SU-DHL-6 (cell line): Measurements from ENCODE around the gene CARD10.

Experiments
- H2AFZ ChIP-seq: fragments of 200-600 bp; sonication (generic); 2 replicates; pipeline ENCODE4 v1.6.1; 2014; ENCODE audit warnings: low read depth, mild to moderate bottlenecking, moderate library complexity, mixed read lengths, antibody characterized with exemption, low read length; ENCODE audit not compliant: severe bottlenecking
- H3F3A ChIP-seq: fragments of 200-600 bp; shearing (Covaris generic); 2 replicates; pipeline ENCODE4 v1.6.0; 2016; ENCODE audit warnings: antibody characterized with exemption, mild to moderate bottlenecking; ENCODE audit not compliant: insufficient read depth
- H3K27ac ChIP-seq: fragments of 200-600 bp; sonication (generic); 2 replicates; pipeline ENCODE4 v1.5.1; 2016; ENCODE audit warnings: low read depth, mild to moderate bottlenecking, low read length, moderate library complexity, mixed read lengths
- H3K27me3 ChIP-seq: fragments of 200-600 bp; sonication (generic), shearing (Covaris generic); 2 replicates; pipeline ENCODE4 v1.6.0; 2014; ENCODE audit warnings: mild to moderate bottlenecking, low read length
- H3K36me3 ChIP-seq: fragments of 200-600 bp; sonication (generic); 2 replicates; pipeline ENCODE4 v1.6.1; 2014; ENCODE audit warnings: mild to moderate bottlenecking, low read length, mixed read lengths
- H3K4me2 ChIP-seq: fragments of 300-600, 200-600 bp; shearing (Covaris generic), sonication (generic); 2 replicates; pipeline ENCODE4 v1.6.0; 2014; ENCODE audit warnings: low read length, low read depth, mild to moderate bottlenecking; ENCODE audit not compliant: poor library complexity, severe bottlenecking
- H3K4me3 ChIP-seq: fragments of 200-600 bp; sonication (generic); 2 replicates; pipeline ENCODE4 v1.5.1; 2014; ENCODE audit warnings: antibody characterized with exemption, low read length, mild to moderate bottlenecking, mixed read lengths; ENCODE audit not compliant: insufficient read depth, poor library complexity, severe bottlenecking
- H3K79me2 ChIP-seq: fragments of 200-600 bp; sonication (generic); 2 replicates; pipeline ENCODE4 v1.6.1; 2014; ENCODE audit warnings: mild to moderate bottlenecking, low read length, moderate library complexity; ENCODE audit not compliant: insufficient read depth
- H3K9ac ChIP-seq: fragments of 200-600 bp; sonication (generic); 2 replicates; pipeline ENCODE4 v1.7.0; 2014; ENCODE audit warnings: mild to moderate bottlenecking, low read length
- H3K9me2 ChIP-seq: fragments of 200-600 bp; sonication (generic); replicated peaks from 2 replicates; pipeline ENCODE4 v1.6.1; 2014; ENCODE audit warnings: low read length; ENCODE audit not compliant: insufficient read depth
- H3K9me3 ChIP-seq: fragments of 200-600 bp; sonication (generic); 2 replicates; pipeline ENCODE4 v1.6.1; 2014; ENCODE audit warnings: low read length, mixed read lengths; ENCODE audit not compliant: insufficient read depth
- H4K20me1 ChIP-seq: fragments of 200-600 bp; sonication (generic); 2 replicates; pipeline ENCODE4 v1.6.1; 2014; ENCODE audit warnings: low read depth, mild to moderate bottlenecking, antibody characterized with exemption, low read length, moderate library complexity, mixed read lengths
- EZH2phosphoT487 ChIP-seq: fragments of 200-600 bp; sonication (generic), shearing (Covaris generic); conservative IDR thresholded peaks from 2 replicates; pipeline ENCODE4 v1.6.1; 2018; ENCODE audit warnings: mild to moderate bottlenecking, antibody characterized with exemption, low read length, moderate library complexity, mixed read lengths
- TF ChIP-seq, protein P1 (sequence below): fragments of 200-600 bp; sonication (generic); IDR thresholded peaks from one replicate; pipeline ENCODE4 v1.5.1; 2017; ENCODE audit warnings: antibody characterized with exemption, mild to moderate bottlenecking, low read length, moderate library complexity; ENCODE audit not compliant: insufficient read depth, poor library complexity, severe bottlenecking

CARD10 gene

DNA sequence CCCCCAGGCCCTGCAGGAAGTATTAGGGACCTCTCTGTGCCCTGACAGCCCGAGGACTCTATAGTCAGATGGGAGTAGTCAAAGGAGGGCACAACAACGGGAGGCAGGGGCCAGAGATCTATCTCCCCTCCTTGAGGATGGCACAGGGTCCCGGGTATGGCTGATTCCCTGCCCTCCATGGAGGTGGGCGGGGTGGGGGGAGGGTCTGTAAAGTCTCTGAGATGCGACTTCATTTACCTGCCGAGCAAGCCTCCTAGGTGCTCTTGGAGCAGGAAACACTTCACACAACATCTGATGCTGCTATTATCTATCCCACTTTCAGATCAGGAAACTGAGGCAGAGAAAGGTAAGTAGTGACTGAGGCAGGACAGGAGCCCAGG is 40.3 kb upstream of the CARD10 start:
- Histone ChIP-seq H3K27ac (no peak overlapping the region), H3K4me3 (no peak overlapping the region), H3K9ac (no peak overlapping the region), H3K36me3 (no peaks in the 10 kb centered on the region), H2AFZ (no peak overlapping the region), H4K20me1 (no peaks in the 10 kb centered on the region), H3K4me2 (no peak overlapping the region), H3K79me2 (no peaks in the 10 kb centered on the region), H3K9me2 (no peaks in the 10 kb centered on the region), H3K27me3 (no peaks in the 10 kb centered on the region), H3F3A (no peaks in the 10 kb centered on the region), H3K9me3 (no peaks in the 10 kb centered on the region)
- TF ChIP-seq EZH2phosphoT487 = no peak

- Histone ChIP-seq H3K27me3 (no peaks in the 10 kb centered on the region), H3K27ac (no peak overlapping the region), H2AFZ (no peak overlapping the region), H3K9me3 (no peaks in the 10 kb centered on the region), H3K79me2 (no peaks in the 10 kb centered on the region), H3F3A (no peaks in the 10 kb centered on the region), H3K9ac (no peak overlapping the region), H3K9me2 (no peaks in the 10 kb centered on the region), H4K20me1 (no peaks in the 10 kb centered on the region), H3K4me3 (no peak overlapping the region), H3K36me3 (no peaks in the 10 kb centered on the region), H3K4me2 (no peak overlapping the region)
- TF ChIP-seq EZH2phosphoT487 = no peak
- TF ChIP-seq, protein P1, sequence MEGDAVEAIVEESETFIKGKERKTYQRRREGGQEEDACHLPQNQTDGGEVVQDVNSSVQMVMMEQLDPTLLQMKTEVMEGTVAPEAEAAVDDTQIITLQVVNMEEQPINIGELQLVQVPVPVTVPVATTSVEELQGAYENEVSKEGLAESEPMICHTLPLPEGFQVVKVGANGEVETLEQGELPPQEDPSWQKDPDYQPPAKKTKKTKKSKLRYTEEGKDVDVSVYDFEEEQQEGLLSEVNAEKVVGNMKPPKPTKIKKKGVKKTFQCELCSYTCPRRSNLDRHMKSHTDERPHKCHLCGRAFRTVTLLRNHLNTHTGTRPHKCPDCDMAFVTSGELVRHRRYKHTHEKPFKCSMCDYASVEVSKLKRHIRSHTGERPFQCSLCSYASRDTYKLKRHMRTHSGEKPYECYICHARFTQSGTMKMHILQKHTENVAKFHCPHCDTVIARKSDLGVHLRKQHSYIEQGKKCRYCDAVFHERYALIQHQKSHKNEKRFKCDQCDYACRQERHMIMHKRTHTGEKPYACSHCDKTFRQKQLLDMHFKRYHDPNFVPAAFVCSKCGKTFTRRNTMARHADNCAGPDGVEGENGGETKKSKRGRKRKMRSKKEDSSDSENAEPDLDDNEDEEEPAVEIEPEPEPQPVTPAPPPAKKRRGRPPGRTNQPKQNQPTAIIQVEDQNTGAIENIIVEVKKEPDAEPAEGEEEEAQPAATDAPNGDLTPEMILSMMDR = no peak
These were observed 39.6 kb upstream of the CARD10 start for GRCh38 chr22:37558815-37559214.

DNA sequence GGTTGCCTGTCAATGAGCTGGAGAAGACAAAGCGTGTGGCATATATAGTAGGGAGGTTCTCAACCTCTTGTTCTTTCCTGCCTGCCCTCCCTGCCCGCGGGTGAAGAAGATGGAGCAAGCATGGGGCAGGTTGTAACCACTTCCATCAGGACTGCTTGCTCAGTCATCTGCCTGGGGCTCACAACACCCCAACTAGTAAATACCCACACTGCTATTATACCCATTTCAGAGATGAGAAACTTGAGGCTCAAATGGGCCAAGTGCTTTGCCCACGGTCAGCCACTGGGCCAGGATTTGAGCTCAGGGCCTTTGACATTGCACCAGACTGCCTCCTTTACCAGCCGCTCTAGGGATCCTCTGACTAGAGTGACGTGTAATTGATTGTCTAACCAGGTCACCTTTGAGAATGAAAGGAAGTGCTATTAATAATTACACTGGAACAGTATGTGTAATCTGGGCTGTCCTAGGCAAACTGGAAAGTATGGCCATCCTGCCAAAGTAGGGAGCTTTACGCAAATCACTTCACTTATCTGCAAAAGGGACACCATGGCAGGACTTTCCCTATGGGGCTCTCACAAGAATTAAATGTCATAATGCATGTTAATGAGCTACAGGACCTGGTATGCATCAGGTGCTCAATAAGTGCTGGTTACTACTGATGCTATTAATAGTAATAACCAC is 38.2 kb upstream of the CARD10 start:
- Histone ChIP-seq H3K9ac (no peak overlapping the region), H3K79me2 (no peaks in the 10 kb centered on the region), H4K20me1 (no peaks in the 10 kb centered on the region), H3K36me3 (no peaks in the 10 kb centered on the region), H3K4me3 (no peak overlapping the region), H3K4me2 (no peak overlapping the region), H3F3A (no peaks in the 10 kb centered on the region), H3K9me2 (no peaks in the 10 kb centered on the region), H3K27ac (no peak overlapping the region), H3K27me3 (no peaks in the 10 kb centered on the region), H2AFZ (no peak overlapping the region), H3K9me3 (no peaks in the 10 kb centered on the region)
- TF ChIP-seq, protein P1 = no peak
- TF ChIP-seq EZH2phosphoT487 = no peak

DNA sequence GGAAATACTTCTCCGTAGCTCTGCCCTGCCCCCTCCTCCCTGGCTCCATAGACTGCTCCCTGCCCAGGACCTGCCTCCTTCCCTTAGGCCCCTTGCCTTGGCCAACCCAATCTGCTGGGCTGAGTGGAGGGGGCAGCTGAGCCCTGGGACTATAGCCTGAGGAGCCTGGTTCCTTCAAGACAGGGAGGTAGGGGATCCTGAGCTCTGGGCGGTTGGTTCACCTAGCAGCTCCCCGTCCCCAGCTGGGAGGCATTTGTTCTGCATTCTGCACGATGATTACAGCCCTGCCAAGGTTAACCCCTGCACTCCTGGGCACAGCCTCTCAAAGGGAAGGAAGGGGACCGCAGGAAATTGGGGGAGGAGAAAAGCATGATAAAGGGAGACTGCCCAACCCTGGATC is 37.5 kb upstream of the CARD10 start:
- H3F3A ChIP-seq = no peaks in the 10 kb centered on the region
- TF ChIP-seq EZH2phosphoT487 = no peak
- TF ChIP-seq, protein P1 = no peak
- H3K79me2 ChIP-seq = no peaks in the 10 kb centered on the region
- H3K27me3 ChIP-seq = no peaks in the 10 kb centered on the region
- H3K27ac ChIP-seq = no peak overlapping the region
- no peaks in the 10 kb centered on the region for H3K36me3 ChIP-seq
- no peaks in the 10 kb centered on the region for H3K9me2 ChIP-seq
- no peaks in the 10 kb centered on the region for H4K20me1 ChIP-seq
- no peak overlapping the region for H3K9ac ChIP-seq
- H3K4me3 ChIP-seq = no peak overlapping the region
- H3K9me3 ChIP-seq = no peaks in the 10 kb centered on the region
- no peak overlapping the region for H2AFZ ChIP-seq
- no peak overlapping the region for H3K4me2 ChIP-seq
